GM19035 (cell line): ENCODE results near the gene CLASP1.
A peak's percentile ranks its signal among the peaks of the same experiment; 100 is the strongest.
"Not testable (repeated sequence)": the region's sequence is repeated elsewhere in the genome, so short reads cannot be mapped to it uniquely, and the experiment has no call there.

Experiments
- ATAC-seq: cut with Tn5 transposase; IDR thresholded peaks from one replicate; pipeline ENCODE4 v1.9.1; 2021; ENCODE audit not compliant: unreplicated experiment

CLASP1 gene

GRCh38 chr2:121626777-121627524, 22.3 kb downstream of the CLASP1 start:
- ATAC-seq = no peak

DNA sequence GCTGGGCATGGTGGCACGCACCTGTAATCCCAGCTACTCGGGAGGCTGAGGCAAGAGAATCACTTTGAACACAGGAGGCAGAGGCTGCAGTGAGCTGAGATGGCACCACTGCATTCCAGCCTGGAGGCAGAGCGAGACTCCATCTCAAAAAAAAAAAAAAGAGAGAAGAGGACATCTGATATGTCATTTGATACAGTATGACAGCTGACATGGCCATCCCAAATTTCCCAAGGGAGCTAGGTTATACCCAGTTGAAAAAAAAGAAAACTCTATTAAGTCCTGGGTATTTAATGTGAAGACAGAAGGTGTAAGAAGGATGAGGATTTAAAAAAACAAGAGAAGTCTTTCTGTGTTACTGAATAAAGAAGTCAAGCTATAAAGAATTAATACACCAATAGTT, 23.3 kb downstream of the CLASP1 start:
- ATAC-seq = no peak

DNA sequence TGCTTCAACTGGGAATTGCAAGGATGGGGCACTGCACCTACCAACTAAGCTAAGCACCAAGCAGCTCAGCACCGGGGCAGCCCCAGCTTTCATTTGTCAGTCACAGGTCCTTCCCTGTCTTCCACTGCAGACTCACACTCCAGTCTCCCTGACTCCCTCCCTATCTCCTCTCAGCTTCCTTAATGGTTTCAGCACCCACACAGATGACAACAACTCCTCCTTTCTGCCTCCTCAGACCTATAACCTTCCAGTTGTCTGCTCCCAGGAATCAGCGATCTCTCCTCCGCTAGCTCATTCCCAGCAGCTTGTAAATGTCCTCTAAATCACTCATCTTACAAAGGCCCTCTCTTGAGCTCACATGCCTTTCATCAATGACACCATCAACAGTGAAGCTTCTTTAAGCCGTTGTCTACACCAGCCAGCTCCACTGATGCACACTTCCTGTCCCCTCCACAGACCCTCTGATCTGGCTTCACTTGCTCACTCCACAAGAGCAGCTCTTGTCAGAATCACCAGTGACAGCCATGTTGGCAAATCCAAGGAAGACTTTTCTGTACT, 32.1 kb downstream of the CLASP1 start:
- ATAC-seq = no peak

GRCh38 chr2:121613774-121614173, 35.5 kb downstream of the CLASP1 start:
- no peak for ATAC-seq

- no peak for ATAC-seq
These were observed 36.1 kb downstream of the CLASP1 start for GRCh38 chr2:121613152-121613551.

GRCh38 chr2:121611730-121612705, 37.2 kb downstream of the CLASP1 start:
- no peak for ATAC-seq

DNA sequence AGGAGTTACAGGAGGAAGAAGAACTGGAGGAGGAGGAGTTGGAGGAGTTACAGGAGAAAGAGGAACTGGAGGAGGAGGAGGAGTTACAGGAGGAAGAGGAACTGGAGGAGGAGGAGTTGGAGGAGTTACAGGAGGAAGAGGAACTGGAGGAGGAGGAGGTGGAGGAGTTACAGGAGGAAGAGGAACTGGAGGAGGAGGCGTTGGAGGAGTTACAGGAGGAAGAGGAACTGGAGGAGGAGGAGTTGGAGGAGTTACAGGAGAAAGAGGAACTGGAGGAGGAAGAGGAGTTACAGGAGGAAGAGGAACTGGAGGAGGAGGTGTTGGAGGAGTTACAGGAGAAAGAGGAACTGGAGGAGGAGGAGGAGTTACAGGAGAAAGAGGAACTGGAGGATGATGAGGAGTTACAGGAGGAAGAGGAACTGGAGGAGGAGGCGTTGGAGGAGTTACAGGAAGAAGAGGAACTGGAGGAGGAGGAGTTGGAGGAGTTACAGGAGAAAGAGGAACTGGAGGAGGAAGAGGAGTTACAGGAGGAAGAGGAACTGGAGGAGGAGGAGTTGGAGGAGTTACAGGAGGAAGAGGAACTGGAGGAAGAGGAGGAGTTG, 38.1 kb downstream of the CLASP1 start:
- ATAC-seq = not testable (repeated sequence)

DNA sequence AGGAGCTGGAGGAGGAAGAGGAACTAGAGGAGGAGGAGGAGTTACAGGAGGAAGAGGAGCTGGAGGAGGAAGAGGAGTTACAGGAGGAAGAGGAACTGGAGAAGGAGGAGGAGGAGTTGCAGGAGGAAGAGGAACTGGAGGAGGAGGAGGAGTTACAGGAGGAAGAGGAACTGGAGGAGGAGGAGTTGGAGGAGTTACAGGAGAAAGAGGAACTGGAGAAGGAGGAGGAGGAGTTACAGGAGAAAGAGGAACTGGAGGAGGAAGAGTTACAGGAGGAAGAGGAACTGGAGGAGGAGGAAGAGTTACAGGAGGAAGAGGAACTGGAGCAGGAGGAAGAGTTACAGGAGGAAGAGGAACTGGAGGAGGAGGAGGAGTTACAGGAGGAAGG, 38.8 kb downstream of the CLASP1 start:
- ATAC-seq = not testable (repeated sequence)

- ATAC-seq = no peak
These were observed 40.3 kb downstream of the CLASP1 start for GRCh38 chr2:121608967-121609366.

DNA sequence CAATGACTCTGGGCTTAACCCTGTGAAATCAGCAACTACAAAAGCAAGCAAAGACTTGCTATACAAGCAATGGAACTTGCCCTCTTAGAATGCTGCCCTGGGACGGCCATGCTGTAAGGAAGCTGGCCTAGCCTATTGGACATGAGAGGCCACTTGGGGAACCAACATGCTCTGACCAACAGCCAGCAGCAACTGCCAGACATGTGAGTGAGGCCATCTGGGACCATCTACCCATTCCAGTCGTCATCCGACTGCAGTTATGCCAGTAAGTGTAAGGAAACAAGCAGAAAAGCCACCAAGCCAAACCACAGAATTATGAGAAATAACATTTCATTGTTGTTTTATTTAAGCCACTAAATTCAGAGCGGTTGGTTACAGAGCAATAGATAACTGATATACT, 40.9 kb downstream of the CLASP1 start:
- no peak for ATAC-seq

DNA sequence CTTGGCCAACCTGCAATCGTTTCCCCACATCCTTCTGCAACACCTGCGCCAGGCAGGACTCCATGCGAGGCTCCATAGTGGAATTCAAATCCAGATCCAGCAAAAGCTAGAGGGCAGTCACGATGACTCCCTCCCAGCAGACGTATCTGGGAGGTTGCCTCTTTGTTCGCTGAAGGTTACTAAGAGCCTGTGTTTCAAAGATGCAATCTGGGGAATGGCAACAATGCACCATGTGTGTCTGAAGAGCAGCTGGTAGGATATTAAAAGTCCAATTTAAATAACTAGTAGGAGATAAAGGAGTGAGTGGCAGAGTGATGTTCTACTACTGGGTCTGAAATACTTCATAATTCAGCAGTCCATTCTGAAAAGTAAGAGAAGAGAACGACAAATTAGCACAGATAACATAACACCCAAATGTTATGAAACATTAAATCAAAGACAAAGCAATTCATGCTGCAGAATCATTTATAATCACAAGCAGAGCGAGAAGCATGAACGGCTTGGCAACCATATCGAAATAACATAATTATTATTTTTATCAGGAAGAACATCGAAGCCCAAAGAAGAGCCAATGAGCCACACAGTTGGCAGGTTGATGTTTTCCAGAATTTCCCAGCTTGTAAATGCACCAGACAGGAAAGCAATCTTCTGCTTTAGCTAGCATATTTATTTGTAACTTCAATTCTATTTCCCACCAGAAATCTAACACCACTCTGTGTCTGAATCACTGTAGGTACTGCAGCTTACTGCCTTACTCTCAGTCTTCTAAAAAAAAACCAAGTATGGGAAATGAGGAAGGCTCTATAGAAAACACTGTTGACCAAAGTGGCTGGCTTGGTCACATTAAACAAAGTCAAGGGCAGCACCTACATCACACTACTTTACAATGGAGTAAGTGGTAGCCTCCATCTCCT, 43.2 kb downstream of the CLASP1 start:
- ATAC-seq = no peak

DNA sequence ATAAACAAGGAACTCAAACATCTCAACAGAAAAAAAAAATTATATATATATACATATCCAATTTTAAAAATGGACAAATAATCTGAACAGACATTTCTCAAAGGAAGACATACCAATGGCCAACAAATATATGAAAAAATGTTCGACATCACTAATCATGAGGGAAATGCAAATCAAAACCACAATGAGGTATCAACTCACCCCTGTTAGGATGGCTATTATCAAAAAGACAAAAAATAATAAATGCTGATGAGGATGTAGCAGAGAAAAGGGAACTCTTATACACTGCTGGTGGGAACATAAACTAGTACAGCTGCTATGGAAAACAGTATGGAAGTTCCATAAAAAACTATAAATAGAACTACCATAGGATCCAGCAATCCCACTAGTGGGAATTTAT, 46.1 kb downstream of the CLASP1 start:
- ATAC-seq = no peak

DNA sequence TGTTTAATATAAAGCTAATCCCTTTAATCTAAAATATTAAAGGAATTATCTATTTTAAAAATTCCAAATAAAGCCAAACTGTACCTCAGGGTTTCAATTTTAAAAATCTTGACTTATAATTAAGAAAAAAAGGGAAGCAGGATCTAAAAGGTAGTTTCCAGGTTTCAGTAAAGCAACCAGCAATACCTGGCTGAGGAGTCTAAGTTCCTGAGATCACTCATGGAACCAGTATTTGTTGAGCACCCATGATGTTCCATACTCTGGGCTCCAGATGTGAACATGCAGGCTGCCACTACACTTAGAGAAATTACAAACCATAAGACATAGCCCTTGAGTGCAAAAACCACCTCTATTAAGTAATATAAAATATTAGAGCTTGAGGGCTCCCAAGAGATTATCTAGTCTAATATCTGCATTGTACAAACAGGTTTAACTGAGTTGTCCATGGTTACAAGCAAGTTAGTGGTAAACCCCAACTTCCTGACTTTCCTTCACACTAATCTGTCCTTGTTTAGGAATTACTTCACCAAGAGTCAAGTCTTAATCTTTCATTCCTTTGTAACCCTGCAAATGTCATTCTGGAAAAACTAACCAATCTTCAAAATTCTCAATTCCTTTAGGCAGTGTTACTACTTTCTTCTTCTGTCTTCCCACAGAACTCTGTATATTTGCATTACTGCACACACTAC, 49.2 kb downstream of the CLASP1 start:
- peak; percentile 42 for ATAC-seq

DNA sequence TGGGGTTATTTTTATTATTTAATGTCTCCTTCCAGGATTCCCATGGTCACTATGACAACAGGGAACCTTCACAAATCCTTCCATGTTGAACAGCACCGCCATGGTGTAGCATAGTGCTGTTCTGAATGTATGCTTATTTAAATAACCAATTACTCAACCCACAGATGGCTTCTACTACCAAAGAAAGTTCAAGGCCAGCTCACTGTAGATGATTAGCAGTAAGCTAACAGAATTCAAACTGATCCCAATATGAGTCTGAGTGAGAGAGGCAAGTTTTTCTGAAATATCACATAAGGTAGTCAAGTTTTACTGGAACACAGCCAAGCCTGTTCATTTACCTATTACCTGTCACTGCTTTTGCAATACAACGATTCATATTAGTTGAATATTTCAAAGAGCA, 51.2 kb downstream of the CLASP1 start:
- ATAC-seq = no peak

DNA sequence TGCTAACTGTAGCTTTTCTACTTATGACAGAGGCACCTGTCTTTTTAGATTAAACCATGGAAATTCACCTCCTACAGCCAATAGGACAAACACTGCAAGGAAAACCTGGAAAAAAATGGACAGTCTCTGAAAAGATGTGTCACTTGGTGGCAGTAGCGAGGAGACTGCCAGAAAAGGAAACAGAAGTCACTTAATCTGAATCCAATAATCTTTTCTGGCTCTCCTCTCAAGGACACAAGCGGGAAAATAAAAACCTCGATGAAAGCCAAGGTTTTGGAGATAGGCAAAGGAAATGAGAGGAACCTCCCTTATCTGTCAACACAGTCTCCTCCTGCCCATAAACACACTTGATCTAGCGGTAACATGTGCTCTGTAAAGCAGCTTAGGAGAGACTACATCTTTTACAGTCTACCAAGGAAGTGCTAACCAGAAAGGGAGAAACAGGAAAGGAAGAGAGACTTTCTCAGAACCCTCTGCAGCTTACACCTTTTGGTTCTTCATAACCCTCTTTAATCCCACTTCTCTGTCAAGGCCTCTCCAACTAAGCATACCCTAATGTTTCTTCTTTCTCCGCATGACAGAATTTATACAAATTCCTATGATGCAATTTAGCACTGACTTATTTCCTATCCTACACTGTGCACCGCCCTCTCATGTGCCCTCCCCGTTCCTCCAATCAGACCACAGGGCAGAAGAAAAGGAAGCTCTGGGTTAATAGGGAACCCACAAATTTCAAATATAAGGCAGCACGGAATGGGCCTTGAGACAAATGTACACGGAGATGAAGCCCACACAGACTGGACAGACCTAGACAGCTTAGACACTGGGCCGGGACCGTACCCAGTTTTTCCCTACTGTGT, 52.8 kb downstream of the CLASP1 start:
- ATAC-seq = peak; percentile 63

DNA sequence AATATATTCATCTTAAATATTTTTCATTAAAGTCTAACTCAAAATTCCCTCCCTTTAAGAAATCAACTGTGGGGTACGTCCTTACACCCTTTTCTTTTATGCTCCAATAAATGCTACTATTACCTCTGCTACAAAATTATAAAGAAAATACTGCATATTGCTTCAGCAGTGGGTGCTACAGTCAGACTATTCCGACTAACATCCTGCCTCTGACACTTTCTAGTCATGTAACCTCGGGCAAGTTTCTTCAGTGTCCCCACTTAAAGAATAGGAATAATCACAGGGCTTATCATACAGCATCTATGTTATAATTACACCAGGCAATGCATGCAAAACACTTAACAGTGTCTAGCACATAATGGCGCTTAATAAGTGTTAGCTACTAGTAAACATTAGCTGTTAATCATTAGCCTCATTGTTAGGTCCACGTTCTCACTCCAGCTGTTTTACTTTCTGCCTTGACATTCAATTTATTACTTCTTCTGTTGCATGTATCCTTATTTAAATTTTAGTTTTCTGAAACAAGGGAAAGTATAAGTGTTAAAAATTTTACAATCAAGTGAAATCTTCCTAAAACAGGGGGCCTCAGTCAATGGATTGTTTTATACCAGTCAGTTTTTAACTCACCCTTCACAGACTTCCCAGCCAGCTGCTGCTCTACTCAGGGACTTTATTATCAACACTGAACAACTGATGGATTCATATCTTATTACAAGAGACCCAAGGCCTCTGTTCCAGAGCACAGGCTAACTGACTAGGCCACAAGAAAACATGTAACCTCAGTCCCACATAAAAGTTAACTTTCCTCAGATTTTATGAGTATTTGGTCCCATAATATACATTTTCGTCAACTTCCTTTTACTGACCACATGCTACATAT, 54.0 kb downstream of the CLASP1 start:
- ATAC-seq = no peak

GRCh38 chr2:121591199-121591598, 58.1 kb downstream of the CLASP1 start:
- no peak for ATAC-seq

- no peak for ATAC-seq
These were observed 60.9 kb downstream of the CLASP1 start for GRCh38 chr2:121588357-121588756.
